HG03097 (cell line): ENCODE measurements around the gene SLC10A3.

Experiments used
- ATAC-seq: cut with Tn5 transposase; IDR thresholded peaks from one replicate; pipeline ENCODE4 v1.9.1; 2021; ENCODE audit not compliant: unreplicated experiment, low FRiP score

SLC10A3 gene

GRCh38 chrX:154467556-154467955 is 22.9 kb downstream of the SLC10A3 start:
- ATAC-seq = no peak

- no peak for ATAC-seq
These were observed 23.5 kb downstream of the SLC10A3 start for GRCh38 chrX:154466907-154467306.

GRCh38 chrX:154466036-154466435 is 24.4 kb downstream of the SLC10A3 start:
- ATAC-seq = no peak

GRCh38 chrX:154465601-154466000 is 24.8 kb downstream of the SLC10A3 start:
- no peak for ATAC-seq

- ATAC-seq = no peak
These were observed 25.5 kb downstream of the SLC10A3 start for GRCh38 chrX:154464806-154465365.

- no peak for ATAC-seq
These were observed 26.7 kb downstream of the SLC10A3 start for GRCh38 chrX:154463611-154464220.

GRCh38 chrX:154462396-154462795 is 28.0 kb downstream of the SLC10A3 start:
- ATAC-seq = no peak

- ATAC-seq = no peak
These were observed 30.1 kb downstream of the SLC10A3 start for GRCh38 chrX:154460326-154460725.

GRCh38 chrX:154459832-154460231 is 30.6 kb downstream of the SLC10A3 start:
- no peak for ATAC-seq

GRCh38 chrX:154458954-154459778 is 31.3 kb downstream of the SLC10A3 start:
- ATAC-seq = no peak

- peak; percentile 48 for ATAC-seq
These were observed 32.1 kb downstream of the SLC10A3 start, which contains the start of gene PLXNA3 for GRCh38 chrX:154458116-154458953. Gene PLXNA3, plus strand, starts transcription at chrX:154458281. Its CDS starts 1,903 bp downstream, at chrX:154460184.

- peak; percentile 47 for ATAC-seq
These were observed 32.8 kb downstream of the SLC10A3 start for GRCh38 chrX:154457491-154458115.

- no peak for ATAC-seq
These were observed 37.6 kb downstream of the SLC10A3 start for GRCh38 chrX:154452823-154453222.

GRCh38 chrX:154450312-154450711 is 40.1 kb downstream of the SLC10A3 start:
- ATAC-seq = no peak

- ATAC-seq = no peak
These were observed 40.8 kb downstream of the SLC10A3 start for GRCh38 chrX:154449618-154450017.

- ATAC-seq = no peak
These were observed 41.9 kb downstream of the SLC10A3 start for GRCh38 chrX:154448484-154448883.

- no peak for ATAC-seq
These were observed 44.0 kb downstream of the SLC10A3 start for GRCh38 chrX:154446430-154446829.

GRCh38 chrX:154445776-154446175 is 44.7 kb downstream of the SLC10A3 start:
- no peak for ATAC-seq

- no peak for ATAC-seq
These were observed 45.6 kb downstream of the SLC10A3 start for GRCh38 chrX:154444755-154445246.
